GM21367 (cell line): ENCODE data around the gene ZC3H7B.

ENCODE experiments used
- ATAC-seq: cut with Tn5 transposase; IDR thresholded peaks from one replicate; pipeline ENCODE4 v1.9.1; 2021; ENCODE audit not compliant: unreplicated experiment

The ZC3H7B gene

GRCh38 chr22:41352058-41352457 lies 50.7 kb downstream of the ZC3H7B start:
- ATAC-seq = no peak

GRCh38 chr22:41353862-41354575 lies 52.7 kb downstream of the ZC3H7B start:
- no peak for ATAC-seq

- no peak for ATAC-seq
Measured at GRCh38 chr22:41354979-41355378, 53.7 kb downstream of the ZC3H7B start.

- no peak for ATAC-seq
Measured at GRCh38 chr22:41355895-41356294, 54.6 kb downstream of the ZC3H7B start.

GRCh38 chr22:41356430-41357028 lies 55.2 kb downstream of the ZC3H7B start:
- ATAC-seq = no peak

GRCh38 chr22:41357191-41357590 lies 55.9 kb downstream of the ZC3H7B start:
- no peak for ATAC-seq

- ATAC-seq = no peak
Measured at GRCh38 chr22:41358927-41359326, 57.6 kb downstream of the ZC3H7B start.

GRCh38 chr22:41359376-41359775 lies 58.1 kb downstream of the ZC3H7B start:
- ATAC-seq = no peak

GRCh38 chr22:41360126-41360525 lies 58.8 kb downstream of the ZC3H7B start:
- no peak for ATAC-seq

- ATAC-seq = no peak
Measured at GRCh38 chr22:41361716-41362310, 60.5 kb downstream of the ZC3H7B start.

- no peak for ATAC-seq
Measured at GRCh38 chr22:41362615-41363014, 61.3 kb downstream of the ZC3H7B start.

- no peak for ATAC-seq
Measured at GRCh38 chr22:41364233-41364632, 62.9 kb downstream of the ZC3H7B start.

- no peak for ATAC-seq
Measured at GRCh38 chr22:41364955-41365354, 63.6 kb downstream of the ZC3H7B start.

- no peak for ATAC-seq
Measured at GRCh38 chr22:41365425-41365824, 64.1 kb downstream of the ZC3H7B start.

- ATAC-seq = no peak
Measured at GRCh38 chr22:41366323-41367029, 65.2 kb downstream of the ZC3H7B start.

- no peak for ATAC-seq
Measured at GRCh38 chr22:41367039-41367679, 65.8 kb downstream of the ZC3H7B start.

- no peak for ATAC-seq
Measured at GRCh38 chr22:41367680-41368542, 66.6 kb downstream of the ZC3H7B start.

- no peak for ATAC-seq
Measured at GRCh38 chr22:41368543-41369423, 67.5 kb downstream of the ZC3H7B start.

- ATAC-seq = no peak
Measured at GRCh38 chr22:41369424-41369745, 68.1 kb downstream of the ZC3H7B start.

GRCh38 chr22:41369837-41370236 lies 68.5 kb downstream of the ZC3H7B start:
- ATAC-seq = no peak
